Measurements from ENCODE around the gene WDR46.
"Not testable (repeated sequence)": the region's sequence is repeated elsewhere in the genome, so short reads cannot be mapped to it uniquely, and the experiment has no call there.

Gene WDR46

GRCh38 chr6:33276864-33277662 lies 12.0 kb downstream of the WDR46 start, which contains the start of gene B3GALT4:
Gene B3GALT4 (plus strand): TSS chr6:33277123. CDS start chr6:33277420, 297 bp downstream.
- peak; percentile 83 for DNase-seq (ENCODE audit: low spot score)
- TF ChIP-seq CTCF (IDR thresholded peaks at IDR 0.05) = peak; percentile 26
- H3K27ac ChIP-seq = peak within 1 kb of the TSS; percentile 83 to 93
- peak within 1 kb of the TSS; percentile 84 for H3K4me3 ChIP-seq

GRCh38 chr6:33276581-33276863 lies 12.5 kb downstream of the WDR46 start:
- Histone ChIP-seq H3K27ac (peak overlapping the region; percentile 83 to 93), H3K4me3 (peak overlapping the region; percentile 84)
- DNase-seq (ENCODE audit: low spot score) = no peak
- TF ChIP-seq CTCF (IDR thresholded peaks at IDR 0.05) = no peak

- H3K27ac ChIP-seq = peak overlapping the region; percentile 83 to 93
- DNase-seq (ENCODE audit: low spot score) = not testable (repeated sequence)
- peak overlapping the region; percentile 84 for H3K4me3 ChIP-seq
Measured at GRCh38 chr6:33275795-33276580, 13.1 kb downstream of the WDR46 start.

- TF ChIP-seq CTCF (IDR thresholded peaks at IDR 0.05) = no peak
- Histone ChIP-seq H3K4me3 (peak overlapping the region; percentile 90), H3K27ac (no peak overlapping the region)
- no peak for DNase-seq (ENCODE audit: low spot score)
Measured at GRCh38 chr6:33273924-33274902, 14.8 kb downstream of the WDR46 start.

GRCh38 chr6:33273129-33273923 lies 15.7 kb downstream of the WDR46 start:
- DNase-seq (ENCODE audit: low spot score) = no peak
- H3K4me3 ChIP-seq = peak overlapping the region; percentile 90
- H3K27ac ChIP-seq = no peak overlapping the region
- no peak for TF ChIP-seq CTCF (IDR thresholded peaks at IDR 0.05)

GRCh38 chr6:33272275-33273128 lies 16.5 kb downstream of the WDR46 start:
- peak overlapping the region; percentile 90 for H3K4me3 ChIP-seq
- no peak for DNase-seq (ENCODE audit: low spot score)
- no peak for TF ChIP-seq CTCF (IDR thresholded peaks at IDR 0.05)

More at GRCh38 chr6:33272275-33273128, 16.5 kb downstream of the WDR46 start:
- peak overlapping the region; percentile 79 to 96 for H3K27ac ChIP-seq

Measured in coronary artery (tissue), 2 donors.